GM12878 (cell line): ENCODE measurements around the gene LRRC26. TPM values are rescaled to one million over a fixed set of nuclear protein-coding genes. Genes with fewer than 3 reads are reported as not detected.

ENCODE experiments used
- ATAC-seq: fragments of 200-7000 bp; cut with Tn5 transposase; 3 replicates; pipeline ENCODE4 v1.9.1; 2020; ENCODE audit warnings: mild to moderate bottlenecking, moderate library complexity
- BruUV-seq: library from RNA; stranded (reverse); fragments of 400-500 nt; replicated peaks from 2 replicates; lab custom pipeline; 2021; lab: Mats Ljungman, UMichigan
- CTCF ChIA-PET: fragments of 300-600 bp; sonication (Branson Sonifier 250); formaldehyde crosslinking; extraction: SDS; loops from one replicate; lab custom pipeline; 2021; ENCODE audit warnings: inconsistent platforms; lab: Yijun Ruan, JAX
- POLR2A ChIA-PET: fragments of 350-600 bp; formaldehyde crosslinking; extraction: SDS; loops from one replicate; lab custom pipeline; 2021; ENCODE audit warnings: inconsistent platforms; lab: Charles Lee
- RAD21 ChIA-PET: fragments of 300-600 bp; sonication (Branson Sonifier 250); formaldehyde crosslinking; loops from one replicate; lab custom pipeline; 2023; ENCODE audit warnings: antibody characterized with exemption; ENCODE audit not compliant: unreplicated experiment; lab: Charles Lee
- SMC1A ChIA-PET: fragments of 300-600 bp; sonication (Branson Sonifier 250); formaldehyde crosslinking; loops from one replicate; lab custom pipeline; 2023; ENCODE audit not compliant: unreplicated experiment, uncharacterized antibody; lab: Charles Lee
- DNase-seq: peaks from one replicate; pipeline ENCODE4 v3.0.0-alpha.2; 2011; ENCODE audit warnings: low read depth, low spot score
- FAIRE-seq: peaks from 3 replicates; lab custom pipeline; 2011; peaks lifted over from hg19 to GRCh38; lab: Jason Lieb, UNC
- H2AFZ ChIP-seq: 2 replicates; pipeline ENCODE4 v1.6.0; 2011; ENCODE audit warnings: low read depth, low read length, control low read depth; ENCODE audit not compliant: control insufficient read depth
- H3K27ac ChIP-seq: 2 replicates; pipeline ENCODE4 v1.5.1; 2011; ENCODE audit warnings: control low read depth; ENCODE audit not compliant: control insufficient read depth, insufficient read depth
- H3K27me3 ChIP-seq, 2 experiments: replicated peaks in 1 of 2; 2 replicates each; pipeline versions ENCODE4 v1.6.0 to v1.6.1; 2011; ENCODE audit warnings: low read length in 1 of 2; ENCODE audit not compliant: control insufficient read depth in 2 of 2, insufficient read depth in 2 of 2
- H3K36me3 ChIP-seq, 2 experiments: 2 replicates each; pipeline ENCODE4 v1.5.1; 2011; ENCODE audit warnings: low read length in 1 of 2; ENCODE audit not compliant: control insufficient read depth in 2 of 2, insufficient read depth in 2 of 2
- H3K4me1 ChIP-seq: 2 replicates; pipeline ENCODE4 v1.6.1; 2011; ENCODE audit warnings: mild to moderate bottlenecking, low read length, moderate library complexity, mixed read lengths; ENCODE audit not compliant: control insufficient read depth, insufficient read depth
- H3K4me2 ChIP-seq: 2 replicates; pipeline ENCODE4 v1.6.0; 2011; ENCODE audit warnings: control low read depth; ENCODE audit not compliant: control insufficient read depth, insufficient read depth
- H3K4me3 ChIP-seq: fragments of 200-600 bp; sonication (generic); 2 replicates; pipeline ENCODE4 v1.5.1; 2016
- H3K79me2 ChIP-seq: 2 replicates; pipeline ENCODE4 v1.6.0; 2011; ENCODE audit warnings: low read length; ENCODE audit not compliant: control insufficient read depth, insufficient read depth
- H3K9ac ChIP-seq: 2 replicates; pipeline ENCODE4 v1.8.0; 2011; ENCODE audit warnings: low read length, control low read depth, mixed read lengths; ENCODE audit not compliant: control insufficient read depth, insufficient read depth
- H3K9me3 ChIP-seq: replicated peaks from 3 replicates; pipeline ENCODE4 v1.5.1; 2011; ENCODE audit warnings: mild to moderate bottlenecking, low read length; ENCODE audit not compliant: control insufficient read depth, insufficient read depth
- H4K20me1 ChIP-seq: 2 replicates; pipeline ENCODE4 v1.6.0; 2011; ENCODE audit not compliant: control insufficient read depth, insufficient read depth
- CBX3 ChIP-seq: fragments of 200-600 bp; sonication (generic); IDR thresholded peaks from 2 replicates; pipeline ENCODE4 v1.6.1; 2016; ENCODE audit warnings: low read depth, borderline replicate concordance
- CHD1 ChIP-seq: IDR thresholded peaks from 2 replicates; pipeline ENCODE4 v1.6.1; 2012; ENCODE audit warnings: low read depth, low read length, improper control_type of control experiment
- CHD4 ChIP-seq: fragments of 200-600 bp; sonication (generic); IDR thresholded peaks from 2 replicates; pipeline ENCODE4 v1.6.1; 2016; ENCODE audit warnings: mild to moderate bottlenecking
- FOXM1 ChIP-seq: IDR thresholded peaks from 2 replicates; pipeline ENCODE4 v1.6.1; 2012; ENCODE audit warnings: low read depth, mild to moderate bottlenecking, inconsistent platforms, low read length, moderate library complexity
- POLR2AphosphoS5 ChIP-seq: IDR thresholded peaks from 2 replicates; pipeline ENCODE4 v1.6.1; 2011; ENCODE audit warnings: mild to moderate bottlenecking, low read length, inconsistent platforms
- POU2F2 ChIP-seq: IDR thresholded peaks from 3 replicates; pipeline ENCODE4 v1.6.1; 2011; ENCODE audit warnings: low read depth, mild to moderate bottlenecking, low read length, borderline replicate concordance
- PRDM15 ChIP-seq: fragments of 450-650 bp; formaldehyde crosslinking; IDR thresholded peaks from 2 replicates; pipeline ENCODE4 v1.4.0; 2020; ENCODE audit warnings: mild to moderate bottlenecking, moderate library complexity
- SMC3 ChIP-seq: IDR thresholded peaks from 2 replicates; pipeline ENCODE4 v1.6.1; 2011; ENCODE audit warnings: low read length, improper control_type of control experiment, borderline replicate concordance
- SREBF1 ChIP-seq: IDR thresholded peaks from 2 replicates; pipeline ENCODE4 v1.6.1; 2012; ENCODE audit warnings: mild to moderate bottlenecking, low read length
- TBL1XR1 ChIP-seq: IDR thresholded peaks from 2 replicates; pipeline ENCODE4 v1.6.1; 2012; ENCODE audit warnings: low read depth, low read length, improper control_type of control experiment
- ZNF207 ChIP-seq: fragments of 450-650 bp; IDR thresholded peaks from 2 replicates; pipeline ENCODE4 v1.6.1; 2014; ENCODE audit warnings: antibody characterized with exemption, mild to moderate bottlenecking, borderline replicate concordance
- ZNF274 ChIP-seq: IDR thresholded peaks from one replicate; pipeline ENCODE4 v1.8.0; 2011; ENCODE audit not compliant: insufficient read length, insufficient read depth
- WGBS: methylation state at CpG from one replicate; pipeline ENCODE4 v1.1.6; 2016; ENCODE audit warnings: low lambda C conversion rate; ENCODE audit not compliant: insufficient replicate concordance, insufficient coverage; ENCODE audit errors: missing lambda C conversion rate; 5-methylcytosine and 5-hydroxymethylcytosine counted together
- in situ Hi-C: fragments of 300-500 bp; cut with MboI; formaldehyde crosslinking; loops from 9 replicates; pipeline ENCODE4 v1.14.3; 2018; ENCODE audit warnings: mixed read lengths
- intact Hi-C: fragments of 100-400 bp; cut with micrococcal nuclease; formaldehyde crosslinking; loops from one replicate; pipeline ENCODE4 v1.14.2; 2022; ENCODE audit not compliant: unreplicated experiment
- polyA plus RNA-seq, 11 experiments: library from polyadenylated mRNA; depleted of rRNA in 4 of 11; unstranded in 6 of 11; stranded (reverse) in 5 of 11; fragments of >200 nt; fragmentation: Nextera tagmentation in 4 of 11; fragmentation: Illumina TruSeq in 1 of 11; extraction: Ambion mirVana in 4 of 11; extraction: Trizol in 1 of 11; gene quantifications; 1 replicate in 1 of 11; 2 replicates in 10 of 11; pipeline versions ENCODE4 v1.2.1 to v1.2.3, GENCODE V29; 2011 to 2016; ENCODE audit warnings: inconsistent platforms in 2 of 11, missing spikeins in 2 of 11, low read depth in 1 of 11
- total RNA-seq, 4 experiments: library from RNA; depleted of rRNA in 3 of 4; stranded (reverse); fragments of >200 nt in 3 of 4; fragmentation: Illumina TruSeq in 1 of 4; extraction: Trizol in 1 of 4; gene quantifications; 2 replicates each; pipeline versions ENCODE4 v1.2.1 to v1.2.3, GENCODE V29; 2013 to 2021
- TF ChIP-seq, protein P1 (sequence below): IDR thresholded peaks from 2 replicates; pipeline ENCODE4 v1.6.1; 2012; ENCODE audit warnings: mild to moderate bottlenecking, low read depth, low read length

The LRRC26 gene
- total and polyA plus RNA-seq, 10 of the 15 experiments (the other 5 are each of a cell fraction or from before 2014, with no cell fraction given), result 0.29 to 0.91 (median 0.64) TPM; not detected in 5

- TF ChIP-seq, protein P1, sequence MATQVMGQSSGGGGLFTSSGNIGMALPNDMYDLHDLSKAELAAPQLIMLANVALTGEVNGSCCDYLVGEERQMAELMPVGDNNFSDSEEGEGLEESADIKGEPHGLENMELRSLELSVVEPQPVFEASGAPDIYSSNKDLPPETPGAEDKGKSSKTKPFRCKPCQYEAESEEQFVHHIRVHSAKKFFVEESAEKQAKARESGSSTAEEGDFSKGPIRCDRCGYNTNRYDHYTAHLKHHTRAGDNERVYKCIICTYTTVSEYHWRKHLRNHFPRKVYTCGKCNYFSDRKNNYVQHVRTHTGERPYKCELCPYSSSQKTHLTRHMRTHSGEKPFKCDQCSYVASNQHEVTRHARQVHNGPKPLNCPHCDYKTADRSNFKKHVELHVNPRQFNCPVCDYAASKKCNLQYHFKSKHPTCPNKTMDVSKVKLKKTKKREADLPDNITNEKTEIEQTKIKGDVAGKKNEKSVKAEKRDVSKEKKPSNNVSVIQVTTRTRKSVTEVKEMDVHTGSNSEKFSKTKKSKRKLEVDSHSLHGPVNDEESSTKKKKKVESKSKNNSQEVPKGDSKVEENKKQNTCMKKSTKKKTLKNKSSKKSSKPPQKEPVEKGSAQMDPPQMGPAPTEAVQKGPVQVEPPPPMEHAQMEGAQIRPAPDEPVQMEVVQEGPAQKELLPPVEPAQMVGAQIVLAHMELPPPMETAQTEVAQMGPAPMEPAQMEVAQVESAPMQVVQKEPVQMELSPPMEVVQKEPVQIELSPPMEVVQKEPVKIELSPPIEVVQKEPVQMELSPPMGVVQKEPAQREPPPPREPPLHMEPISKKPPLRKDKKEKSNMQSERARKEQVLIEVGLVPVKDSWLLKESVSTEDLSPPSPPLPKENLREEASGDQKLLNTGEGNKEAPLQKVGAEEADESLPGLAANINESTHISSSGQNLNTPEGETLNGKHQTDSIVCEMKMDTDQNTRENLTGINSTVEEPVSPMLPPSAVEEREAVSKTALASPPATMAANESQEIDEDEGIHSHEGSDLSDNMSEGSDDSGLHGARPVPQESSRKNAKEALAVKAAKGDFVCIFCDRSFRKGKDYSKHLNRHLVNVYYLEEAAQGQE, result no peak
- no peak for TF ChIP-seq CHD4
- TF ChIP-seq ZNF274, result no peak
- no peak for TF ChIP-seq TBL1XR1
- no peak for TF ChIP-seq POU2F2
- TF ChIP-seq SREBF1, result no peak
- TF ChIP-seq FOXM1, result no peak
- no peak for TF ChIP-seq ZNF207
These were observed 49.0 kb upstream of the LRRC26 start (continued) for GRCh38 chr9:137218754-137219271.

DNA sequence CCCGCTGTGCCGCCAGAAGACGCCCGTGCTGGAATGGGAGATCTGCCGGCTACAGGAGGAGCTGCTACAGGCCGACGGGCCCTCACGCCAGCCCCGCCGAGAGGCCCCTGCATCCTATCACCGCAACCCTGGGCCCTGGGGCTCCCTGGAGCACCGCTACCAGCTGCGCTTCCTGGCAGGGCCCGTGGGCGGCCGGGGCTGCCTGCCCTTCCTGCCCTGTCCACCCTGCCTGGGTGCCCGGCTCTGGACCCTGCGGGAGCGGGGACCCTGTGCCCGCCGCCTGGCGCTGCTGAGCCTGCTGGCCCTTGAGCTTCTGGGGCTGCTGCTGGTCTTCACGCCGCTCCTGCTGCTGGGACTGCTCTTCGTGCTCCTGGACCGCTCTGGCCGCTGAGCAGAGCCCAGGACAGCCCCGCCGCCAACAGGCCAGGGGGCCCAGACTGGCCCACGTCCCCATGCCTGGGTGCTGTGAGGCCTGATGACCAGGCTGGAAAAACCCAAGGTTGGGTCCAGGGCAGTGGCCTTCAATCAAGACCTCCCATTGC lies 48.4 kb upstream of the LRRC26 start:
- Histone ChIP-seq H3K9me3 (no peaks in the 10 kb centered on the region), H3K79me2 (no peaks in the 10 kb centered on the region), H2AFZ (no peak overlapping the region), H3K9ac (no peak overlapping the region), H3K36me3 (peaks cover 0 to 2% of the 10 kb centered on the region in 2 experiments; a peak in 2 of 4 replicates), H3K27me3 (no peaks in the 10 kb centered on the region), H3K27ac (no peak overlapping the region), H3K4me3 (no peak overlapping the region), H4K20me1 (no peaks in the 10 kb centered on the region), H3K4me1 (peaks cover 5% of the 10 kb centered on the region; the same call in 1 of the 2 replicates), H3K4me2 (no peak overlapping the region)
- 88% methylated on average over 29 of the region's 30 CpGs for WGBS
- in situ Hi-C loops, result no loop called here
- DNase-seq, result no peak
- TF ChIP-seq PRDM15 (CRISPR knock-in tag), result no peak
- no peak for TF ChIP-seq CHD1
- no peak for TF ChIP-seq CBX3
- TF ChIP-seq SMC3, result no peak
- TF ChIP-seq POLR2AphosphoS5, result no peak
- ChIA-PET CTCF (no interaction called here), POLR2A (interaction anchor here (1.4 kb wide), 1 partner anchor 17 kb away, joined by 4 read pairs; the partner anchor contains the start of gene TPRN), SMC1A (no interaction called here), RAD21 (no interaction called here)
- no peak for FAIRE-seq
- no TSS peak for BruUV-seq
- no peak for ATAC-seq
- intact Hi-C loops, result no loop called here
